OCI-LY1 (cell line): ENCODE measurements around the gene CPXM2.

Experiments used
- H2AFZ ChIP-seq: fragments of 200-600 bp; sonication (generic), shearing (Covaris generic); 2 replicates; pipeline ENCODE4 v1.6.0; 2014; ENCODE audit warnings: antibody characterized with exemption, mild to moderate bottlenecking, low read length
- H3F3A ChIP-seq: fragments of 200-600 bp; sonication (generic), shearing (Covaris generic); 2 replicates; pipeline ENCODE4 v1.6.0; 2014; ENCODE audit warnings: mild to moderate bottlenecking, antibody characterized with exemption, low read length, moderate library complexity; ENCODE audit not compliant: insufficient read depth
- H3K27ac ChIP-seq: fragments of 200-600 bp; sonication (generic); 2 replicates; pipeline ENCODE4 v1.5.1; 2014; ENCODE audit warnings: low read length, mixed run types, mild to moderate bottlenecking, low read depth; ENCODE audit not compliant: poor library complexity, severe bottlenecking
- H3K27me3 ChIP-seq: fragments of 200-600 bp; sonication (generic); 2 replicates; pipeline ENCODE4 v1.6.0; 2014; ENCODE audit warnings: antibody characterized with exemption, mild to moderate bottlenecking, low read length, moderate library complexity; ENCODE audit not compliant: insufficient read depth
- H3K36me3 ChIP-seq: fragments of 200-600 bp; sonication (generic); 2 replicates; pipeline ENCODE4 v1.6.1; 2014; ENCODE audit warnings: mild to moderate bottlenecking, antibody characterized with exemption, low read length, moderate library complexity, mixed read lengths; ENCODE audit not compliant: insufficient read depth
- H3K4me1 ChIP-seq: fragments of 200-600 bp; sonication (generic); 2 replicates; pipeline ENCODE4 v1.5.1; 2014; ENCODE audit warnings: mild to moderate bottlenecking, low read length, moderate library complexity; ENCODE audit not compliant: insufficient read depth, severe bottlenecking
- H3K4me2 ChIP-seq: fragments of 200-600 bp; sonication (generic), shearing (Covaris generic); 2 replicates; pipeline ENCODE4 v1.6.1; 2014; ENCODE audit warnings: low read length
- H3K4me3 ChIP-seq: fragments of 200-600 bp; sonication (generic); 2 replicates; pipeline ENCODE4 v1.5.1; 2014; ENCODE audit warnings: low read length, low read depth, mild to moderate bottlenecking, mixed read lengths; ENCODE audit not compliant: poor library complexity, severe bottlenecking
- H3K79me2 ChIP-seq: fragments of 200-600 bp; shearing (Covaris generic); 2 replicates; pipeline ENCODE4 v1.6.1; 2016; ENCODE audit warnings: mixed run types, low read length, mixed read lengths; ENCODE audit not compliant: insufficient read depth
- H3K9ac ChIP-seq: fragments of 200-600 bp; sonication (generic), shearing (Covaris generic); 2 replicates; pipeline ENCODE4 v1.6.1; 2014; ENCODE audit warnings: mild to moderate bottlenecking, low read length, mixed read lengths
- H3K9me2 ChIP-seq: fragments of 200-600 bp; sonication (generic), shearing (Covaris generic); 2 replicates; pipeline ENCODE4 v1.6.1; 2014; ENCODE audit warnings: low read depth, mild to moderate bottlenecking, low read length, mixed read lengths
- H3K9me3 ChIP-seq: fragments of 200-600 bp; shearing (Covaris generic); 2 replicates; pipeline ENCODE4 v1.6.1; 2014; ENCODE audit warnings: low read length, mixed read lengths
- H4K20me1 ChIP-seq: fragments of 200-600 bp; sonication (generic), shearing (Covaris generic); 2 replicates; pipeline ENCODE4 v1.6.0; 2016; ENCODE audit warnings: mild to moderate bottlenecking, low read length; ENCODE audit not compliant: insufficient read depth
- EZH2 ChIP-seq: fragments of 200-600 bp; sonication (generic), shearing (Covaris generic); IDR thresholded peaks from 2 replicates; pipeline ENCODE4 v1.8.0; 2017; ENCODE audit warnings: borderline replicate concordance, mixed run types, mild to moderate bottlenecking, antibody characterized with exemption, low read length, moderate library complexity, mixed read lengths
- TF ChIP-seq, protein P1 (sequence below): fragments of 200-600 bp; sonication (generic), shearing (Covaris generic); IDR thresholded peaks from 2 replicates; pipeline ENCODE4 v1.5.1; 2017; ENCODE audit warnings: mild to moderate bottlenecking, antibody characterized with exemption, low read length, moderate library complexity, mixed read lengths

Gene CPXM2

DNA sequence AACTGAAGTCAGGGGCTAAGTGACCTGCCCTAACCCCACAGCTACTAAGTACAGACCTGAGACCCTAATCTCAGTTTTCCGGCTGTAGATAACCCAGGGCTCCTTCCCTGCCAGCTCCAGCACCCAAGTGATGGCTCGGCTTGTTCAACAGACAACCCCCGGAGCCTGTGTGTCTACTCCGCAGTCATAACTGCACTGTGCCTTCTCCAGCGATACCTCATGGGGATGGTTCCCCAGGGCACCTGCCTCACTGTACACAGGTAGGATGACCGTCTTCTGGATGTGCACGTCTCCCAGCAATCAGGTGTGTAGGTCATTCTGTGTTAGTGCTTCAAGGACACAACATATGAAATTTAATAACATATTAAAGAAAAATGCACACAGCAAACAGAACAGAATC is 37.1 kb downstream of the CPXM2 start:
- no peaks in the 10 kb centered on the region for H3K9me2 ChIP-seq
- no peak overlapping the region for H3K4me3 ChIP-seq
- H3K4me2 ChIP-seq: no peak overlapping the region
- no peak overlapping the region for H3K9ac ChIP-seq
- no peak overlapping the region for H3K27ac ChIP-seq
- no peak overlapping the region for H2AFZ ChIP-seq
- H3F3A ChIP-seq: no peaks in the 10 kb centered on the region
- H4K20me1 ChIP-seq: no peaks in the 10 kb centered on the region
- no peaks in the 10 kb centered on the region for H3K36me3 ChIP-seq
- 0 out of 2 replicates have a peak, but pooled peaks cover 3% of the 10 kb centered on the region for H3K27me3 ChIP-seq
- no peaks in the 10 kb centered on the region for H3K4me1 ChIP-seq
- no peak for TF ChIP-seq EZH2
- TF ChIP-seq, protein P1, sequence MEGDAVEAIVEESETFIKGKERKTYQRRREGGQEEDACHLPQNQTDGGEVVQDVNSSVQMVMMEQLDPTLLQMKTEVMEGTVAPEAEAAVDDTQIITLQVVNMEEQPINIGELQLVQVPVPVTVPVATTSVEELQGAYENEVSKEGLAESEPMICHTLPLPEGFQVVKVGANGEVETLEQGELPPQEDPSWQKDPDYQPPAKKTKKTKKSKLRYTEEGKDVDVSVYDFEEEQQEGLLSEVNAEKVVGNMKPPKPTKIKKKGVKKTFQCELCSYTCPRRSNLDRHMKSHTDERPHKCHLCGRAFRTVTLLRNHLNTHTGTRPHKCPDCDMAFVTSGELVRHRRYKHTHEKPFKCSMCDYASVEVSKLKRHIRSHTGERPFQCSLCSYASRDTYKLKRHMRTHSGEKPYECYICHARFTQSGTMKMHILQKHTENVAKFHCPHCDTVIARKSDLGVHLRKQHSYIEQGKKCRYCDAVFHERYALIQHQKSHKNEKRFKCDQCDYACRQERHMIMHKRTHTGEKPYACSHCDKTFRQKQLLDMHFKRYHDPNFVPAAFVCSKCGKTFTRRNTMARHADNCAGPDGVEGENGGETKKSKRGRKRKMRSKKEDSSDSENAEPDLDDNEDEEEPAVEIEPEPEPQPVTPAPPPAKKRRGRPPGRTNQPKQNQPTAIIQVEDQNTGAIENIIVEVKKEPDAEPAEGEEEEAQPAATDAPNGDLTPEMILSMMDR: no peak
- H3K79me2 ChIP-seq: no peaks in the 10 kb centered on the region
- H3K9me3 ChIP-seq: no peaks in the 10 kb centered on the region

DNA sequence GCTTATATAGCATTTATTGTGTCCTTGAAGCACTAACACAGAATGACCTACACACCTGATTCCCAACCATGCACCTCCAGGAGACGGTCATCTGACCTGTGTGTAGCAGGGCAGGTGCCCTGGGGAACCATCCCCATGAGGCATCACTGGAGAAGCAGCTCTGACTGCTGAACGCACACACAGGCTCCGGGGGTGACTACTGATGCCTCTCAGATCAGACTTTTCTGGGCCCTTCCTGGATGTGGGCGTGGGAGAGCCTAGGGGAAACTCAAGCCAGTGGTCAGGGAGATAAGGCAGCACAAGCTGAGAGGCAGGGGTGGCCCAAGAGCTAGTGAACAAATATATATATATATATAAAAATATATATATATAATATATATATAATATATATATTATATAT is 37.6 kb downstream of the CPXM2 start:
- no peak for TF ChIP-seq EZH2
- Histone ChIP-seq H3K36me3 (no peaks in the 10 kb centered on the region), H3K27me3 (0 out of 2 replicates have a peak, but pooled peaks cover 3% of the 10 kb centered on the region), H3K4me2 (no peak overlapping the region), H3F3A (no peaks in the 10 kb centered on the region), H3K27ac (no peak overlapping the region), H2AFZ (no peak overlapping the region), H3K9me2 (no peaks in the 10 kb centered on the region), H3K4me3 (no peak overlapping the region), H3K9ac (no peak overlapping the region), H3K79me2 (no peaks in the 10 kb centered on the region), H3K4me1 (no peaks in the 10 kb centered on the region), H4K20me1 (no peaks in the 10 kb centered on the region), H3K9me3 (no peaks in the 10 kb centered on the region)

DNA sequence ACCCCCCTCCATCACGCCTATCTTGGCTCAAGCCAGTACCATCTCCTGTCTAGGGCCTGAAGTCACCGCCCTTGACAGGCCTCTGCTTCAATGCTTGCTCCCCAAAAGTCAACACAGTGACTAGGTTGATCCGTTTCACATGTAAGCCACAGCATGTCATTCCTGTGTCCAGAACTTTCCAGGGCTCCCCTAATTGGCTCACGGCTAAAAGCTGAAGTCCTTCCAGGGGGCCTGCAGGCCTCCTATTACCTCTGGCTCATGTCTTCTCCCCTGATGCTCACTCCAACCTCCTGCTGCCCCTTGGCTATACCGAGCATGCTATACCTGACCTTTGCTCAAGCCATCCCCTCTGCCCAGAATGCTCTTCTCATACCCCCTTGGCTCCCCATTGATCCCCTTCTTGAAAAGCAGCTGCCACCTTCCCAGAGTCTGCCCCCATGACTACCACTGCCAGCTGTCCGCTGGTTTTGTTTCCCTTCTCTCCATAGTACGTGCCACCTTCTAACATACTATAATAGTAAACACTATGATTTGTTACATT is 39.1 kb downstream of the CPXM2 start:
- Histone ChIP-seq H4K20me1 (no peaks in the 10 kb centered on the region), H3K4me1 (no peaks in the 10 kb centered on the region), H3K9ac (no peak overlapping the region), H3K27me3 (0 out of 2 replicates have a peak, but pooled peaks cover 3% of the 10 kb centered on the region), H3F3A (no peaks in the 10 kb centered on the region), H3K4me2 (no peak overlapping the region), H3K9me2 (no peaks in the 10 kb centered on the region), H3K27ac (no peak overlapping the region), H3K79me2 (no peaks in the 10 kb centered on the region), H2AFZ (no peak overlapping the region), H3K36me3 (no peaks in the 10 kb centered on the region), H3K9me3 (no peaks in the 10 kb centered on the region), H3K4me3 (no peak overlapping the region)
- TF ChIP-seq EZH2: no peak
- TF ChIP-seq, protein P1: no peak
